NCI-H510A treated with DMSO at 0.1 percent for 48 hours (cell line): ENCODE measurements around the gene LYRM1.

ENCODE experiments used
- DNase-seq: peaks from one replicate; lab custom pipeline; 2025; lab: John Stamatoyannopoulos, UW

The LYRM1 gene

DNA sequence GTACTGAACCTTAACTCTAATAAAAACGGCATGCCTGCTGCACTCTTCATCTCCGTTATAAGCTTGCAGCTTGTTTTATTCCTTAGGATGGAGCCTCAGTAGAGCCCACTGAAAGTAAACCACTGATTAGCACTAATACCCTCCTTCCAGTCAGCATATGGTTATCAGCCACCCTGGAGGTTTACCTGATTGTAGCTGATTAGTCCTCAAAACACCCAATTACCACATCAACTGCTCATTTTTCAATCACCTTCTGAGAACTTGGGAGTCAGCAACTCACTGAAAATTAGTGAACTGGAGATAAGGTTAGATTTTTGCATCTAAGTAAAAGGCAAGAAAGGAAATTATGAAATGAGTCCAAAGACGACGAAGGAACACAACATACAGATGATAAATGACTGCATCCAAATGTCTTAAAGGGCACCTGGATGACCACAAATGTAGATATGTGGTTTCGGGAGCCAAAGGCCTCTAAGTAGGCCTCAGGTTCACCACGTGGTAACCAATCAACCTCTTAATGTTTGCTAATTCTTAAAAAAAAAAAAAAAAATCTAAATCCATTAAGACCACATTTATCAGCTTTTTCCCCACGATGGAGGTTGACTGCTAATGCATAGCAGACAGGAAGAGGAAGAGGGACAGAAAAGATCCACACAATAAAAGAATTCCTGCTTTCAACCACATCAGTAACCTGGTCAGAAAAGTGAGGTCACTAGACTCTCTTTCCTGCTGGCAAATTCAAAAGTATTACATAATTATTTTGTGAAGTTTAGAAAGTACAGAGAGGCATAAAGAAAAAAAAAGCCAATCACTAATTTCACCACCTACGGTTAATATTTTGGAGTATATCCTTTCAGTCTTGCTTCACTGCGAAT, 28.4 kb upstream of the LYRM1 start:
- DNase-seq, result no peak

DNA sequence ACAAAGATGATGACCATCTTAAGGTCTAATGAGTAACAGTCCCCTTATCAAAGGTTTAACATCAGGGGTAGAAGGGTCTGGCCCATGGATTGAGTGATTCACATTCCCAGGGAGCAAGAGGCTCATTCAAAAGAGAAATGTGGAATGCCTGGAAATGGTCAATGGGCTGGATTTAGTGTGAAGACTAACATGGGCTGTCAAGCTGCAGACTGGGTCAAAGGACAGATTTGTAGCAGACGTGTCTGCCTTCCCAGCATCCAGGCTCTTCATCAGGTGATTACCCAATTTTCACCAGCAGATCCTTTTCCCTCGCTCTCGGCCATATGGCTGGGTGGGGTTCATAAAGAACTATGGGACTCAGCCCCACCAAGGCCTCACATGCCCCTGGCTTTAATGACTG, 27.2 kb upstream of the LYRM1 start:
- no peak for DNase-seq

DNA sequence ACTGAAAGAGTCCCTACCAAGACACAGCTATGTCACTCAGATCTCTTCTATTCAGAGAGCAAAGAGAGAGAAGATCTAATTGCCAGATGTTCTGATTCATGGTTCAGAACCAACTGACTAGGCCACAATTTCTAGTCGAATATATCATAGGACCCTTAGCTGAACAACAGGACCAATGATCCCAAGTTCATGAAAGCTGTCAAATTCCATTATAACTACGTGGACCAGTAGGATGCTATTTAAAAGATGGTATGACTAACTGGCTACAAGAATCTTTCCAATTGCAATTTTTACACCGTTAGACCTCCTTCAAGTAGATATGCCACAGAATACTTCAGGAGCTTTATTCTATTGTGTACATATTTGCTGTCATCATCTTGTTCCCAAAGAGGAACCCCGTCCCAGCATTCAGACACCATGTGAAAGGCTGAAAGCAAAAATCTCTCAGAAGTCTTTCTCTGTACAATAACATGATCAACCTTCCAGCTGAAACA, 26.4 kb upstream of the LYRM1 start:
- no peak for DNase-seq

DNA sequence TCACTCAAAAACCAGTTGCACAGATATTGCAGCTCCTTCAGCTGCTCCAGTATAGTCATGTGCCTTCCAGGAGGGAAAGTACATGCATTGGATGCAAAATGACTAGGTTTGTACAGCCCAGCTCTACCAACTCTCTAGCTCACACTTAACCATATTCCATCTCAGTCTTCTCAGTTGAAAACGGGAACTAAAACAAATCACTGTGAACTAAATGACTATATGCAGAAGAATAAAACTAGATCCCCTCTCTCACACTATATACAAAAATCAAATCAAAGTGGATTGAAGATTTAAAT, 25.3 kb upstream of the LYRM1 start:
- DNase-seq, result no peak

DNA sequence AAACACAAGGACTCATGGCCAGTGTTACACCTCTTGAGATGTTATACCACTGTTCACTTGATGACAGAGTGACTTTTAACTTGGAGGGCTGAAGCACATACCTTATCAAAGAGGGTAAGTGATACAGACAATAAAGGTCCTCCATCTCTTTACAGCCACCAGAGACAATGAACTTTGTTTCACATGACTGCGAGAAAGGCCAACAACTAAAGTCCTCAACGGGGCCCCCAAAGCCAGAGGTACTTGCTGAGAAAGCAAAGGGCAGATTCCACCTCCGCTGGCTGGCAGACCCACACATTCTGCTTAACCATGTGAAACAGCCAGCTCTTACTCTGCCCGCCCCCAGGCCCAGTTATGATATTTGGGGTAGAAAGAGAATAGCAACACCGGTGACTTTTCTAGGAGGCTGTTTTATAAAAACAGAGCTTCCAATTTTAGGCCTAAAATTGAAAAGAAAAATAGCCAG, 21.9 kb upstream of the LYRM1 start:
- no peak for DNase-seq

DNA sequence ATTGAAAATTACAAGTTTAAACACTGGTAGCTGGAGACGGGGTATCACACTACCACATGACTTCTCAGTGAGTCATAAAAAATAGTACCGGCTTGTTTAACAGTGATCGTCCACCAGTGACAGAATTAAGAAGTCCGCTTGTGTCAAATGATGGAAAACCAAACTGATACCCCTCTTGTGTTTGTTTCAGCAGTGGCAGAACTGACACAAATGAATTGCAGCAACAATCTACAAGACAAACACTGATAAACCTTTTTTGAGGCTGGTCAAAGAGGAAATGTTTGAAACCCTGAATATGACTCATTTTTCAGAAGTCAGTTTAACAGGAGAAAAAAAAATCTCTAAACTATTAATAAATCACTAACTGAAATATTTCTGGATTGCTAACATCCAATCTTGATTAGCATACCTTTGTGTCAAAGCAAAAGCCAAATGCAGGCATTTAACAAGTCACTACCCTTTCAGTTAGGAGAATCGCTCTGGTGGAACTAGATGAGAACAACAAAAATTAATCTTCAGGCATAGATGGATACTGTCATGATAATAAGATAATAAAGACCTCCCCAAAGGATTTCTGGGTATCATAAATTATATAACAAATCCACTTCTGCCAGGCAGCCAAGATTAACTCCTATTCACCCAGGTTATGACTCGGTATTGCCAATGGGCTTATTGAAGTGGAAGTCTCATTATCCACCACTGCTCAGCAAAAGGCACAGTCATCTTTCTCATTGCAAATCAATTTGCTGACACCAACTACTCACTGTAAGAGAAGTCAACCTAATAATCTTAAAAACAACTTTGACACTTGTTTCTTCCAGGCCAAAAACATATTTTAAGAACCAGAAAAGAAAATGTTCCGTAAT, 21.2 kb upstream of the LYRM1 start:
- no peak for DNase-seq

DNA sequence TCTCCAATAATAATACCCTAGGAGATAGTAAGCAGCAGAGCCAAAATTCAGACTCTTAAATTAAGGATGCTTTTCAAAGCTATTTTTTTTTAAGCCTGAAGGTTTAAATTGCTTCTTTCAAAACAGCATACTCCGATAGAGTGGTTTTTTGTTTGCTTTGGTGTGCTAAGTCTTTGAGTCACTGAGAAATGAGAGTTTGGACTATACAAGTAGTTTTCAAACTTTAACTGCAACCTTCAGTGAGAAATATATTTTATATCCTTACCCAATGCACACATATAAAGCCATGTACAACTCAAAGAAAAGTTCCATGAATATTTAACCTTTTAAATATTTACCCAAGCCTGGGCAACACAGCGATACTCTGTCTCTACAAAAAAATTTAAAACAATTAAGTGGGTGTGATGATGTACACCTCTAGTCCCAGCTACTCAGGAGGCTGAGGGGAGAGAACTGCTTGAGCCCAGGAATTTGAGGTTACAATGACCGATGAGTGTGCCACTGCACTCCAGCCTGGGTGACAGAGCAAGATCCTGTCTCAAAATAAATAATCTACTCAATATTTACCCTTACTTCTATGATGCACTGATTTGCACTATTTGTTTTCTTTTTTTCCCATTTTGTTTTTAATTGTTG, 19.6 kb upstream of the LYRM1 start:
- DNase-seq, result no peak

DNA sequence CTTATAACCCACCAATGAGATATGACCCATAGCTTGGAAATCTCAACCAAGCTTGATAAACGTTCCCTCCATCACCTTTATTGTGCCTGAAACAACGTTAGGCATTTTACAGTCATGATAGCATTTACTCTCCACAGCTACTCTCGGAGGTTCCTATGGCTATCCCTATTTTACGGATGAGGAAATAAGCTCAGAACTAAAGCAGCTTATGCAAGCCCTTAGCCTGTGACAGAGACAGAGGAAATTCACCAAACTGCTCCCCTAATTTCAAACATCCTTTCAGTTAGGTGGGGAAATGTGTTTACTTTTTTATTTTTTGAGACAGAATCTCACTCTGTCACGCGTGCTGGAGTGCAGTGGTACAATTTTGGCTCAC, 19.1 kb upstream of the LYRM1 start:
- no peak for DNase-seq

DNA sequence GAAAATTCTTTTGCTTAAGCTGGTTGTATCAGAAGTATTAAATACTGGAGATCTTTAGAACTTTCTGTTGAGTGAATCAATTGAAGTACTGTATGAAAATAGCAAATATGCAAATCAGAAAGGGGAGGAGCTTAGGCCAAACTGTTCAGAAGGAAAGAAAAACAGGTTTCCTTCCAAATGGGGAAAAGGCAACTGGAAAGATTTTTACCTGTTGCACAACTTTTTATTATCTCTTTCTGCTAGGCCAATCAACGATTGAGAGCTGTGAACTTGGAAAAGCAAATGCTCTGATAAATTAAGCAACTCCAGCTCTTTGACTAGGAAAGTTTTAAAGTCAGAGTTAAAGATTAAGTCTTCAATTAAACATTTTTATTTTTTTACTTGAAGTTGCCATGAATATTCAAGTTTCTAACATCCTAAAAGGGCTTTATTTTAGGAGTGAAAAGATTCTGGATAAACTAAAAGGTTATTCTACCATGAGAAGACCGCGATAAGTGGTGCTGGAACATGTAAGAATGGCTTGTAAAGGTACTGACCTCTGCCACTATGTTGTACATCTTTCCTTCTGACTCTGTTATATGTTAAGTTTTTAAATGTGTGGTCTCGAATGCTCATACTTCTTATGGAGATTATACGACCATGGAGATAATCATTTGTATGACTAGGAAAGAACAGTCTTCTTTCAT, 16.9 kb upstream of the LYRM1 start:
- DNase-seq, result no peak

DNA sequence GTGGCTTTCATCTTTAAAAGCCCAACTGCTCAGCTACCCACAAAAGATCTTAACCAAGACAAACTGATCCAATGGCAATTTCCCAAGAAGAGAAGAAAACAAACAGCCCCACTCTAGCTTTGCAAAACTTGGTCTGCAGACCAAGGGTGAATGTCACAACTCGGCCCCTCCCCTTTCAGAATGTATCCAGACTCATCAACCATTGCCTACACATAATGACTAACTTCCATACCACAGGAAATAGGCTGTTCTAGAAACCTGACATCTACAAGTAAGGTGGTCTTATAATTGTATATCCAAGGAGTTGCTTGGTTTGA, 16.4 kb upstream of the LYRM1 start:
- no peak for DNase-seq

DNA sequence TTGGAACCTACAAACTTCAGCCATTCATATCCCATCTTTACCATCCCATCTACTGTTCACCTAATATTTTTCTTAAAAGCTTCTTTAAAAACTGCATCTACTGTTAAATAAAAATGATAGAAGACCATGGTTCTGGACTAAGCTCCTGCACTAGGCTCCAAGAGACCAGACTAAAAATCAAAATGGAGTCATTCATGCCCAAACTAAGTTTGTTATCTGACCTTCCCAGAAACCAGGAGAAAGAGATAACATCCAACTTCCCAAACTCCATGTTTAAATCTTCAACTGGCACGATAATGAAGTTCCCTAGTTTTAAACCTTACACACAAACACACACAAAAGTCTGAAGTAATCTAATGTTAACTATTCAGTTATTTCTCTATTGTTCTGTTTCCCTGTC, 14.3 kb upstream of the LYRM1 start:
- DNase-seq, result no peak

DNA sequence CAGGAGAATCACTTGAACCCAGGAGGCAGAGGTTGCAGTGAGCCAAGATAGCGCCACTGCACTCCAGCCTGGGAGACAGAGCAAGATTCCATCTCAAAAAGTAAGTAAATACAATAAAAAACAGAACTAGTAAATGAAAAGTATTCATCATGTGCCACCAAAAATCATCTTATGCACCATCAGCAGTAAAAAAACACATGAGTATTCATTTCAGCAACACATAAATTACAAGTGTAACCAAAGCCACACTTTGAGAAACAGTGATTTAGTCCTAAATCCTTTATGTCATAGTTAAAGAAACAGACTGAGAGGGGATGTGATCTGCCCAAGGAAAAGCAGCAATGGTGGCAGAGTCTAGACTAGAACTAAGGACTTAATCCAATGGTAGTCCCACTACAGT, 13.4 kb upstream of the LYRM1 start:
- DNase-seq, result no peak

DNA sequence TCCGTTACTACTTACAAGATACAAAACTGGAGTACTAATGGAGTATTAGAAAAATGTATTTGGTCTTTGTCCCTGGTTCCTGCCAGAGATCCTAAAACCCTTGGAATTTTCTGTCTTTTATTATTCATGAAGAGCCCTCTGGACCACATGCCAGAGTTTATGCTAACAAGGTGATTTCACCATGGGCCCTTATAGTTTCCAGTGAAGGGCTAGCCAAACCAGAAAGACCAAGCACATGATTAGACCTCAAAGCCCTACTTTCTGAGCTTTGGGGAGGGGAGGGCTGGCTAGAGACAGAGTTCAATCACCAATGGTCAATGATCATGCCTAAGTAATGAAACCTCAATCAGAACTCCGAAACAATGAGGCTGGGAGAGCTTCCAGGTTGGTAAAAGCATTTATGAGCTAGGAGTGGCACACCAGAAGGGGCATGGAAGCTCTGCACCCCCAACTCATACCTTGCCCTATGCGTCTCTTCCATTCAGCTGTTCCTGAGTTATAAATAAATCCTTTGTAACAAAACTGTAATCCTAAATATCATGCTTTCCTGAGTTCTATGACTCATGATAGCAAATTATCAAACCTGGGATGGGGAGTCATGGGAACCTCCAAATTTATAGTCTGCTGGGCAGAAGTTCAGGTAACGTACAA, 10.8 kb upstream of the LYRM1 start:
- DNase-seq, result no peak

DNA sequence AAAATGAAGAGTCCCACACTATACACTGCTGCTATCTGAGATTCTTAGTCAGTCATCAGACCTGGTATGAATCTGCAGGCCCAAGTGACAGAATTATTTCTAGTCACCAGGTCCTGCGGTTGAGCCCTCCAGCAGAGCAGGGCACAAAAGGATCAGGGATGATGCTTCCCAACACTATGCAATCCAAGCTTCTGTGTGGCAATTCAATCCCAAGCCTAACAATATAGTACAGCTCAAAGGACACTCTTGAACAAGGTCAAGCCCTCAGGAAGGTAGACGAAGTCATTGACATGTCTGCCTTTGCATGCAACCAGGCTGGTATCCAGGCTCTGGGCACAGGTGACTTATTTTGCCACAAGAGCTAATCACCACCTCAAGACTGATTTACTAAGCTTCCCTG, 6.2 kb upstream of the LYRM1 start:
- DNase-seq, result no peak

DNA sequence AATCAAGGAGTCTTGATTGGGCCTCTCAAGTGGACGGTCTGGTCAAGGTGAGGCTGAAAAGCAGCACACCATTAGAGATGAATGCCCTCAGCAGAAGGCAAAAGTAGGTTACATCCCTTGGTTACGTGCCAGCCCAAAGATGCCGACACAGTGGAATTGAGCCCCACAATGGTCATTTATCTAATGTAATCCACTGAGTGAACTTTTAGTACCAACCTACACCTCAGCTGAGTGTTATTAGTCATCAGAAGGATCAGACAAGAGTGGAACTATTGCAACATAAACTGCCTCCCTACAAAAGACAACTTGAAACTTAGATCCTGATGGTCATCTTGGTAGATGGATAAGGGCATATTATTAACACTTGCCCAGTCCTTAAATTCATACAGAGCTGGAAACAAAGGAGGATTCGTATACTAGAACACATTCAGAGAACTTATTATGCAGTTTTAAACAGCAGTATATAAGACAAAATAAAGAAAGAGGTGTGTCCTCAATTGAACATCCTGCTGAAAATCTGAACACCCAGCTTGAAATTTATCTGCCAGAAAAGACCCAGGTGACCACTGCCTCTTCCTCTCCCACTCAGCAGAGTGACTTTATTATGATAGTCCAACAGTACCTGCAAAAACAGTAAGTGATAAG, 3.2 kb upstream of the LYRM1 start:
- no peak for DNase-seq

DNA sequence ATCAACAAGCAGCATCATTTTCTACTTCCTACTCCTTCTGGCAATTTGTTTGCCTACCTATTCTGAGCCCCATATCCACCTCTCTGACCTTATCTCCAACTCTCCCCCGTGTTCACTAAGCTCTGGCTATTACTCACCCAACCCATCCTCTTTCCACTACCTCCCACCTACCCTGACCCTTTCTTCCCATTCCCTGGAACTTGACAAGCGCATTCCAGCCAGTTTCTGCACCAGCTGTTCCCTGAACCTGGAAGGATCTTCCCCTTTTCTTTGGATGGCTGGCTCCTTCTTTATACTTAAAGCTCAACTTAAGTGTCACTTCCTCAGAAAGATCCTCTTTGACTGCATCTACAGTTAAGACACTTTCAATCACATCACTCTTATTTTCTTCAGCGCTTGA, 2.6 kb upstream of the LYRM1 start:
- no peak for DNase-seq

DNA sequence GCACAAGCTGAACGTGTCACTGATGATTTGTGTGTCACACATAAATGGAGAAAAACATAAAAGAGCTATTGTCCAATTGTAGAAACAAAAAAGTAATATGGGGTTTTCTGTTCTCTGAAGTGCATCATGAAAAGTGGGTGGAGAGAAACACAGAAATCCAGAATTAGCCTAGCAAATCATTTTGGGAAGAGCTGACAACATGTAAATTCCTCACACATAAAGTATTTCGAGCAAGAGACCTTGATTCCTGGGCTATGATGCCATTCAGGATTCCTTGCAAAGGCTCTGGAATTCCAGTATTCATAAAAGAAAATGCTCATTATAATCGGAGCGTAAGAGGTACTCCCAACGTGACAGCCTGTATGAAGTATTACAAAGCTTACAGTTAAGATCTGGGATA, 1.5 kb upstream of the LYRM1 start:
- no peak for DNase-seq

DNA sequence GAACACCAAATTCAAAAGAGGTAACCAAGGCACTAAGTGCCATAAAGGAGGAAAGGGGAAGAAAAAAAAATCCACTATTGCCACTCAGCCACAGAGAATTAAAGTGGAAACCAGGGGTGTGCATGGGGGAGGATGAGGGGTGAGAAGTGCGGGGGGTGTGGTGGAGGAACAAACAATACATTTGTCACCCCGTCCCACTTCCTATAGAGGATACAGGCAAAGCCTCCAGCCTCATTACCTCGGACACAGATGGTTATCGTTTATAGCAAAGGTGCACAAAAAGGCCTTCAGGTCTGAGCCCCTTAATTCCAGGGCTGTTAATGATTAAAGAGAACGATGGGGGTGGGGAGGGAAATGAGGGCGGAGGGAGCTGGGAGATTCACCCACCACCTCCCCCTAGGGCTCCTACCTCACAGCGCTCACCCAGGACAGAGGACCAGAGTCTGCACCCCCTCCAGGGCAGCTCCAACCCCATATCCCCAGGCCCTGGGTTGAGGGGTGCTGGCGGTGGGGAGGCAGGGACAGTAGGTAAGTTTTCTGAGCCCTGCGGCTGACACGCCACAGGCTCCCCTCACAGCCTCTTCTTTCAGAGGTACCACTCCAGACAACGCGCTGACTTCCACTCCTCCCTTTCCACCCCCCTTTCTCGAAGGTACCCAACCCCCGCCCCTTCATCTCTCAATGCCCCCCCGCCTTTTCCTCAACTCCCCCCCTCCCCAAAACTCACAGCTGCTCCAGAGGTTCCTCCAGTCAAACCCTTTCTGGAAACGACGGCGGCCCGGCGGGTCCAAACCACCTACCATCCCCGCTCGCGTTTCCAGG, 883 bp upstream of the LYRM1 start:
- DNase-seq, result no peak

DNA sequence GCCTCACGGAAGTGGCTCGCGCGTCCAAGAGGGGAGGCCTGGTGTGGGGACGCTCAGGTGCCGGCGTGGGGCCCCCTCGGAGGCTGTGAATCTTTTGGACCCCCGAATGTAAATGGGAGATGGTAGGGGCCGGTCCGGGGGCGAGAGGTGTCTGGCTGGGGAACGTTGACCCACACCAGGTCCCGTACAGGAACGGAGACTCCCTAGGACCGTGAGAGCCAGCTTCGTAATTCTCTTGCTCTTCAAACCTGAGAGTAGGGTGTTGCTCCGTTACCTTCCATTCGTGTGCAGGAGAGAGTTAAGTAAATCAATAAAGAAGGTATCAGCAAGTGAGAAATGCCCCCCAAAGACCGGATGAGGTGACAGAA, 481 bp downstream of the LYRM1 start:
- peak; percentile 82 for DNase-seq

DNA sequence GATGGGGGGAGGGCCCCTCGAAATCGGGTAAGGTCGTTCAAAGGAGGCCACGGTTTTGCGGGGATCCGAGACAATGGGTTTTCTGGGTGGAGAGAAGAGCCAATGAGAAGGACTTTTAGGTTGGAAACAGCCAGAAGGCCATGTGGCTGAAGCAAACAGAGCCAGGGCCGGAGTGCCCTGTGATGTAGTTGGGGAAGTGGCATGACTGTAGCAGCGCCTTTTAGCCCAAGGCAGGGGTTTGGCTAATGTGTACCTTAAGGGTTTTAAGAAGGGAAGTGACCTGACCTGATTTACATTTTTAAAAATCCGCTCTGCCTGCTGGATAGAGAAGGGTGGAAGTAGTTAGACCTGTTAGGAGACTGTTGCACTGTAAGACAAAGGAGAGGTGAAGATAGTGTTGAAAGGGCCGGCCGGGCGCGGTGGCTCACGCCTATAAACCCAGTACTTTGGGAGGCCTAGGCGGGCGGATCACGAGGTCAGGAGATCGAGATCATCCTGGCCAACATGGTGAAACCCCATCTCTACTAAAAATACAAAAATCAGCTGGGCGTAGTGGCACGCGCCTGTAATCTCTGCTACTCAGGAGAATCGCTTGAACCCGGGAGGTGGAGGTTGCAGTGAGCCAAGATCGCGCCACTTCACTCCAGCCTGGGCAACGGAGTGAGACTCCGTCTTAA, 1.0 kb downstream of the LYRM1 start:
- DNase-seq, result peak; percentile 82
